Stomach (tissue), 9 donors: ENCODE measurements around the gene FIGN. TPM values are rescaled to one million over a fixed set of nuclear protein-coding genes. Genes with fewer than 3 reads are reported as not detected.

Source experiments
- DNase-seq, 2 donors: peaks; one replicate each; pipeline versions ENCODE4 v3.0.0 to v3.0.0-alpha.2; 2013 to 2019
- H3K27ac ChIP-seq, 5 donors: fragments of 200-600 bp in 4 of 5; sonication (generic) in 4 of 5; one replicate each; pipeline ENCODE4 v1.5.1; 2013 to 2019; ENCODE audit warnings: mild to moderate bottlenecking in 1 of 5, moderate library complexity in 1 of 5
- H3K27me3 ChIP-seq, 3 donors: fragments of 200-600 bp; sonication (generic); one replicate each; pipeline ENCODE4 v1.5.1; 2017 to 2019; ENCODE audit warnings: mixed run types in 1 of 3
- H3K36me3 ChIP-seq, 4 donors: fragments of 200-600 bp; sonication (generic); 1 replicate in 3 of 4; 2 replicates in 1 of 4; pipeline ENCODE4 v1.5.1; 2016 to 2019
- H3K4me1 ChIP-seq, 4 donors: fragments of 200-600 bp; sonication (generic); one replicate each; pipeline ENCODE4 v1.5.1; 2016 to 2019
- H3K4me3 ChIP-seq, 4 donors: fragments of 200-600 bp; sonication (generic) in 3 of 4; one replicate each; pipeline ENCODE4 v1.5.1; 2016 to 2019; ENCODE audit warnings: mild to moderate bottlenecking in 1 of 4
- H3K9me3 ChIP-seq, 4 donors: fragments of 200-600 bp; sonication (generic); one replicate each; pipeline ENCODE4 v1.5.1; 2016 to 2019
- CTCF ChIP-seq, 7 experiments: fragments of 450-650 bp in 4 of 7; fragments of 200-600 bp in 3 of 7; sonication (generic) in 3 of 7; IDR thresholded peaks; one replicate each; pipeline ENCODE4 v1.5.1; 2016 to 2019; ENCODE audit warnings: antibody characterized with exemption in 7 of 7, control low read depth in 2 of 7, mild to moderate bottlenecking in 1 of 7
- EP300 ChIP-seq: sonication (generic); formaldehyde crosslinking; IDR thresholded peaks from one replicate; pipeline ENCODE4 v1.6.1; 2017; ENCODE audit warnings: antibody characterized with exemption
- POLR2A ChIP-seq, 4 donors: fragments of 450-650 bp; IDR thresholded peaks; one replicate each; pipeline ENCODE4 v1.6.1; 2016; ENCODE audit warnings: antibody characterized with exemption in 4 of 4, control low read depth in 2 of 4, mild to moderate bottlenecking in 1 of 4, moderate library complexity in 1 of 4
- POLR2AphosphoS5 ChIP-seq, 3 donors: sonication (generic); formaldehyde crosslinking; IDR thresholded peaks; one replicate each; pipeline ENCODE4 v1.6.1; 2016; ENCODE audit warnings: antibody characterized with exemption in 3 of 3
- WGBS, 5 donors: extraction: QIAGEN DNeasy Blood & Tissue Kit in 3 of 5; methylation state at CpG; one replicate each; pipeline versions ENCODE4 v1.1.5 to v1.1.7; 2013 to 2018; 5-methylcytosine and 5-hydroxymethylcytosine counted together
- intact Hi-C: fragments of 100-400 bp; cut with DNase I; formaldehyde crosslinking; loops from one replicate; pipeline ENCODE4 v1.15.1; 2023; ENCODE audit warnings: low total_unique reads
- polyA plus RNA-seq, 3 donors: library from polyadenylated mRNA; stranded (reverse); fragments of 200-250 nt; gene quantifications; one replicate each; pipeline ENCODE4 v1.2.3, GENCODE V29; 2013
- total RNA-seq, 5 donors: library from RNA; depleted of rRNA; stranded (reverse); fragments of >200 nt; gene quantifications; one replicate each; pipeline versions ENCODE4 v1.1.0 to v1.2.3, GENCODE V29; 2014 to 2016
- donor health status: healthy with polysubstance abuse.
- donor health status: Bipolar disorder and iron deficiency.
- donor health status: healthy.

FIGN gene
- total and polyA plus RNA-seq, 8 donors = 0.33 to 8.9 (median 2.3) TPM

DNA sequence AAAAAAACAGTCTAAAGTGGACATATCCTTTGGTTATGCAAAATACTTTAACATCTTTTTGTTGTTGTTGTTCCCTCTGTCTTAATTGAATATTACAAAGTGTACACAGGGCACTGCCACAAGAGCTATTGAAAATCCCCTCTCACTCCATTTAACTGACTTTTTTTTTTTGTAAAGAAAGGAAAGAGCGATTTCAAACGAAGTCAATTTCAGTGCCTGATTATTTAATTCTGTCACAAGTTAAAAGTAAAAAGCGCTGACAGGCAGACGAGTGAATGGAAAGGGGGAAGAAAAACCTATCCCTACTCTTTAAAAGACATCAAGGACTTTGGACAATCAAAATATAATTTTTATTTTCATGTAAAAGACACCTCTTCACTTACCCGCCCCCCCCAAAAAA, 1.9 kb downstream of the FIGN start:
- H3K27ac ChIP-seq = peak overlapping the region in 4 of 5 donors; percentile 50 to 90 (median 73)
- peak overlapping the region; percentile 5 to 71 (median 60) for H3K4me3 ChIP-seq
- H3K9me3 ChIP-seq = no peaks in the 10 kb centered on the region
- TF ChIP-seq POLR2A (IDR thresholded peaks at IDR 0.05) = no peak
- no peak for TF ChIP-seq CTCF (IDR thresholded peaks at IDR 0.05)
- TF ChIP-seq POLR2AphosphoS5 (IDR thresholded peaks at IDR 0.05) = no peak
- no peak for TF ChIP-seq EP300
- H3K4me1 ChIP-seq = peaks cover 0 to 20% (median 10%) of the 10 kb centered on the region in 4 donors
- no peaks in the 10 kb centered on the region for H3K36me3 ChIP-seq
- no peak for DNase-seq
- 47 to 75% (median 58%) methylated on average over 5 of the region's 5 CpGs for WGBS, 5 donors
- peaks cover 0 to 10% (median 10%) of the 10 kb centered on the region in 3 donors for H3K27me3 ChIP-seq
- intact Hi-C loops = no loop called here

- no peaks in the 10 kb centered on the region for H3K36me3 ChIP-seq
- peak in 1 of 2 donors; percentile 34 for DNase-seq
- H3K9me3 ChIP-seq = no peaks in the 10 kb centered on the region
- peaks cover 0 to 20% (median 10%) of the 10 kb centered on the region in 4 donors for H3K4me1 ChIP-seq
- H3K27ac ChIP-seq = peak overlapping the region in 4 of 5 donors; percentile 50 to 90 (median 73)
- H3K27me3 ChIP-seq = peaks cover 0 to 10% (median 10%) of the 10 kb centered on the region in 3 donors
- 56 to 70% (median 64%) methylated on average over 15 of the region's 15 CpGs for WGBS, 5 donors
- TF ChIP-seq POLR2AphosphoS5 (IDR thresholded peaks at IDR 0.05) (no peak), POLR2A (IDR thresholded peaks at IDR 0.05) (no peak), EP300 (no peak), CTCF (IDR thresholded peaks at IDR 0.05) (no peak)
- peak overlapping the region; percentile 5 to 71 (median 60) for H3K4me3 ChIP-seq
- intact Hi-C loops = no loop called here
These were observed 2.4 kb downstream of the FIGN start for GRCh38 chr2:163733301-163733938.

DNA sequence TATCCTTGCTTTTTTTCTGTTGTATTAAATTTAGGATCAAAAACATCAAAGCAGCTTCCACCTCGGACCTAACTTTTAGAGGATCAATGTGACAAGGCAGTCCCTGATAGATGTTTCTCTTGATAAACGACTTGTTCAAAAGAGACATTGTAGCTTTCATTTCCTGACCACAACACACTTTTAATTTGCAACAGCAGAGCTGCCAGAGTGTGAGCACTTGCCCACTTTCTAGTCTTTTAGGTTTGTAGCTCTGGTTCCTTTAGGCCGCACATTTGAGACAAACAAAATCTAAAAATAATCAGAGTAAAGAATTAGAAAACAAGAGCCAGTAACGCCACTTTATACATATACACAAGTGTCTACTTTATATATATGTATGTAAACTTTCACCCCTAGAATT, 3.1 kb downstream of the FIGN start:
- Histone ChIP-seq H3K27me3 (peaks cover 0 to 10% (median 10%) of the 10 kb centered on the region in 3 donors), H3K9me3 (no peaks in the 10 kb centered on the region), H3K4me3 (peak overlapping the region in 3 of 4 donors; percentile 5 to 65 (median 55)), H3K36me3 (no peaks in the 10 kb centered on the region), H3K27ac (peak overlapping the region in 4 of 5 donors; percentile 50 to 90 (median 73)), H3K4me1 (peaks cover 0 to 20% (median 10%) of the 10 kb centered on the region in 4 donors)
- TF ChIP-seq CTCF (IDR thresholded peaks at IDR 0.05) = no peak
- no peak for TF ChIP-seq EP300
- TF ChIP-seq POLR2AphosphoS5 (IDR thresholded peaks at IDR 0.05) = no peak
- no peak for TF ChIP-seq POLR2A (IDR thresholded peaks at IDR 0.05)
- WGBS, 5 donors = 29 to 51% (median 33%) methylated on average over 4 of the region's 4 CpGs
- intact Hi-C loops = no loop called here
- DNase-seq = peak in 1 of 2 donors; percentile 11

DNA sequence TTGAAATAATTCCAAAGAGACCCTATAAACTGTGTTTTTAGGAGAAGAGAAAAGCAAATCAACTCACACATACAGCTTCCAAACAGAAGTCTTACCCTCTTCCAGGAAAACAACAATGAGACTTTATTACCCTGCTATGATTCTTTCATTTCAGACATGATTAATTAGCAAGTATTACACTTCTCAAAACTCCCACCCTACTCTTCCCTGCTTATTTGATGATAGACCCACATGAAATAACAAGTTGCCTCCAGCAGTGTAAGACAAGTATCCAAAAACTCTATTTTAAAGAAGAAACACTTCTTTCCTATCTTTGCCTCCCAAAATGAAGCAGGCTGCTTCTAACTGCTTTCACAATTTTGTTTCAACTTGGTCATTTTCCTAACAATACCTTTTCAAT, 4.1 kb downstream of the FIGN start:
- intact Hi-C loops = no loop called here
- no peak for TF ChIP-seq EP300
- no peak for TF ChIP-seq POLR2A (IDR thresholded peaks at IDR 0.05)
- no peak for TF ChIP-seq POLR2AphosphoS5 (IDR thresholded peaks at IDR 0.05)
- TF ChIP-seq CTCF (IDR thresholded peaks at IDR 0.05) = no peak
- Histone ChIP-seq H3K4me1 (peaks cover 0 to 14% (median 7%) of the 10 kb centered on the region in 4 donors), H3K4me3 (no peak overlapping the region), H3K27me3 (peaks cover 0 to 9% (median 8%) of the 10 kb centered on the region in 3 donors), H3K36me3 (no peaks in the 10 kb centered on the region), H3K9me3 (no peaks in the 10 kb centered on the region), H3K27ac (peak overlapping the region in 4 of 5 donors; percentile 32 to 90 (median 73))
- no peak for DNase-seq
